Testis (tissue), 2 donors: ENCODE results near the gene TRIM22.

Source experiments
- CTCF ChIP-seq, 3 experiments: fragments of 450-650 bp in 2 of 3; fragments of 200-600 bp in 1 of 3; sonication (generic) in 1 of 3; IDR thresholded peaks; one replicate each; pipeline ENCODE4 v1.5.1; 2016 to 2019; ENCODE audit warnings: antibody characterized with exemption in 3 of 3, mild to moderate bottlenecking in 2 of 3, moderate library complexity in 1 of 3
- POLR2A ChIP-seq: fragments of 450-650 bp; IDR thresholded peaks from one replicate; pipeline ENCODE4 v1.6.1; 2017; ENCODE audit warnings: antibody characterized with exemption, mild to moderate bottlenecking, moderate library complexity

GRCh38 chr11:5737091-5737490, 47.5 kb downstream of the TRIM22 start:
- TF ChIP-seq POLR2A (no peak), CTCF (IDR thresholded peaks at IDR 0.05) (no peak)
